Peyer's patch (tissue), 4 donors: Measurements from ENCODE around the gene BSG. TPM values are rescaled to one million over a fixed set of nuclear protein-coding genes. Genes with fewer than 3 reads are reported as not detected.
A peak's percentile ranks its signal among the peaks of the same experiment; 100 is the strongest.

Experiments
- DNase-seq, 3 donors: peaks; one replicate each; pipeline ENCODE4 v3.0.0-alpha.2; 2017 to 2019
- H3K27ac ChIP-seq, 4 donors: fragments of 200-600 bp; sonication (generic); one replicate each; pipeline ENCODE4 v1.5.1; 2016 to 2019
- H3K27me3 ChIP-seq, 2 donors: fragments of 200-600 bp; sonication (generic); one replicate each; pipeline ENCODE4 v1.5.1; 2019
- H3K36me3 ChIP-seq, 3 donors: fragments of 200-600 bp; sonication (generic); one replicate each; pipeline ENCODE4 v1.5.1; 2016 to 2019
- H3K4me1 ChIP-seq, 4 donors: fragments of 200-600 bp; sonication (generic); one replicate each; pipeline ENCODE4 v1.5.1; 2016 to 2019
- H3K4me3 ChIP-seq, 4 donors: fragments of 200-600 bp; sonication (generic); 1 replicate in 3 of 4; 2 replicates in 1 of 4; pipeline ENCODE4 v1.5.1; 2016 to 2019; ENCODE audit warnings: mild to moderate bottlenecking in 1 of 4
- H3K9me3 ChIP-seq, 4 donors: fragments of 200-600 bp; sonication (generic); one replicate each; pipeline ENCODE4 v1.5.1; 2016 to 2019; ENCODE audit warnings: mild to moderate bottlenecking in 1 of 4
- CTCF ChIP-seq, 6 experiments: fragments of 450-650 bp in 4 of 6; fragments of 200-600 bp in 2 of 6; sonication (generic) in 1 of 6; IDR thresholded peaks; one replicate each; pipeline ENCODE4 v1.5.1; 2017 to 2019; ENCODE audit warnings: antibody characterized with exemption in 6 of 6, mild to moderate bottlenecking in 3 of 6, moderate library complexity in 1 of 6
- POLR2A ChIP-seq, 2 donors: fragments of 450-650 bp; IDR thresholded peaks; one replicate each; pipeline ENCODE4 v1.5.1; 2017; ENCODE audit warnings: antibody characterized with exemption in 2 of 2, mild to moderate bottlenecking in 2 of 2, moderate library complexity in 2 of 2
- total RNA-seq, 4 donors: library from RNA; depleted of rRNA; stranded (reverse); fragments of >200 nt; gene quantifications; one replicate each; pipeline ENCODE4 v1.1.0, GENCODE V29; 2016

The BSG gene
- total RNA-seq, 4 donors from 2014 or later, result 149 to 501 (median 469) TPM

- no peak for DNase-seq
- no peak for TF ChIP-seq CTCF (IDR thresholded peaks at IDR 0.05)
- TF ChIP-seq POLR2A (IDR thresholded peaks at IDR 0.05), result no peak
- Histone ChIP-seq H3K36me3 (peaks cover 0 to 30% (median 0%) of the 10 kb centered on the region in 3 donors), H3K4me1 (peaks cover 4 to 22% (median 17%) of the 10 kb centered on the region in 4 donors), H3K4me3 (peak overlapping the region; percentile 84 to 100 (median 98)), H3K9me3 (no peaks in the 10 kb centered on the region), H3K27ac (peak overlapping the region; percentile 85 to 98 (median 97)), H3K27me3 (no peaks in the 10 kb centered on the region)
Measured at GRCh38 chr19:533364-534058, 38.9 kb upstream of the BSG start.

- DNase-seq, result no peak
- H3K27ac ChIP-seq, result peak overlapping the region in 1 of 4 donors; percentile 98
- no peaks in the 10 kb centered on the region for H3K27me3 ChIP-seq
- TF ChIP-seq CTCF (IDR thresholded peaks at IDR 0.05) (no peak), POLR2A (IDR thresholded peaks at IDR 0.05) (no peak)
- peaks cover 0 to 36% (median 0%) of the 10 kb centered on the region in 3 donors for H3K36me3 ChIP-seq
- no peaks in the 10 kb centered on the region for H3K9me3 ChIP-seq
- peak overlapping the region in 2 of 4 donors; percentile 97 to 100 for H3K4me3 ChIP-seq
- peaks cover 4 to 22% (median 17%) of the 10 kb centered on the region in 4 donors for H3K4me1 ChIP-seq
Measured at GRCh38 chr19:534088-534487, 38.3 kb upstream of the BSG start.

DNA sequence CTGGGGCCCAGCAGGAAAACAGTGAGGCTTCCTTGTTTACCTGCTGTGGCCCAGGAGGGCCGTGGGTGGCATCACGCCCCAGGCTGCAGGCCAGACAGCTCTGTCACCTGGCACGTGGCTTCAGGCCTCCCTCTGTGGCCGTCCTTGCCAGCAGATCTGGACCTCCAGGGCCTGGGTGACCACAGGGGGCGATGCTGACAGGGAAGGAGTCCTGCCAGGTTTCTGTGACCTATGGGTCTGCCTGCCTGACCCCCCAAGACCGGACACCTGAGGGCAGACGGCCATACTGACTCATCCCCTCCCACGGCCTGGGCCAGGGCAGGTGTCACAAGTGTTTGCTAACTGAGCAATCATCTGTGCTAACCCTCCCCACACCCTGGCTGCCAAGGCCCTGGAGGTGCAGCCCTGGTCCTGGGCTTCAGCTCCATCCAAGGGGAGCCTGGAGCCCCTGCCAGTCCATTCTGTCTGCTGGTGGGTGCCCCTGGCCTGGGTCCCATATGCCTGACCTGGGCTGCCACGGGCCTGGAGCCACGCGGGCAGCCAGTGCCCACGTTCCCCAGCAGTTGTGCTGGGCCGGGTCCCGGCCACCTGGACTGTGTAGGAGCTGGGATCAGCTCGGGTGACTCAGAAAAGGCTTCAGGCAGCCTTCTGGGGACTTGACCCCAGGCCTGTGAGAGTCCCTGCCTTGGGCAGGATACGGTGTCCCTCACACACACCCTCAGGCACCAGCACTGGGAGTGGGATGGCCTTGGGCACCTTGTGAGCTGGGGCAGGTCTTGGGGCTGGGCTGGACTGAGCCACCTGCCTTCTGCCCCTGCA, 37.2 kb upstream of the BSG start:
- Histone ChIP-seq H3K27me3 (no peaks in the 10 kb centered on the region), H3K4me3 (no peak overlapping the region), H3K27ac (no peak overlapping the region), H3K9me3 (no peaks in the 10 kb centered on the region), H3K36me3 (peaks cover 0 to 43% (median 0%) of the 10 kb centered on the region in 3 donors), H3K4me1 (peaks cover 4 to 22% (median 16%) of the 10 kb centered on the region in 4 donors)
- no peak for TF ChIP-seq POLR2A (IDR thresholded peaks at IDR 0.05)
- TF ChIP-seq CTCF (IDR thresholded peaks at IDR 0.05), result no peak
- no peak for DNase-seq

GRCh38 chr19:536031-536880, 36.1 kb upstream of the BSG start:
- DNase-seq, result no peak
- TF ChIP-seq POLR2A (IDR thresholded peaks at IDR 0.05) (no peak), CTCF (IDR thresholded peaks at IDR 0.05) (no peak)
- Histone ChIP-seq H3K4me3 (no peak overlapping the region), H3K27me3 (no peaks in the 10 kb centered on the region), H3K9me3 (no peaks in the 10 kb centered on the region), H3K36me3 (peaks cover 0 to 49% (median 0%) of the 10 kb centered on the region in 3 donors), H3K4me1 (peaks cover 4 to 18% (median 13%) of the 10 kb centered on the region in 4 donors), H3K27ac (no peak overlapping the region)

- H3K36me3 ChIP-seq, result peaks cover 0 to 56% (median 0%) of the 10 kb centered on the region in 3 donors
- no peak overlapping the region for H3K27ac ChIP-seq
- H3K4me3 ChIP-seq, result no peak overlapping the region
- DNase-seq, result no peak
- H3K9me3 ChIP-seq, result no peaks in the 10 kb centered on the region
- TF ChIP-seq CTCF (IDR thresholded peaks at IDR 0.05) (no peak), POLR2A (IDR thresholded peaks at IDR 0.05) (no peak)
- H3K4me1 ChIP-seq, result peaks cover 4 to 18% (median 13%) of the 10 kb centered on the region in 4 donors
- no peaks in the 10 kb centered on the region for H3K27me3 ChIP-seq
Measured at GRCh38 chr19:536881-537404, 35.5 kb upstream of the BSG start.
